ENCODE measurements around the gene ADGRE3. TPM values are rescaled to one million over a fixed set of nuclear protein-coding genes. Genes with fewer than 3 reads are reported as not detected.
"Not testable (repeated sequence)": the region's sequence is repeated elsewhere in the genome, so short reads cannot be mapped to it uniquely, and the experiment has no call there.

ADGRE3 gene
- total RNA-seq, 1 donor from 2014 or later: not detected

DNA sequence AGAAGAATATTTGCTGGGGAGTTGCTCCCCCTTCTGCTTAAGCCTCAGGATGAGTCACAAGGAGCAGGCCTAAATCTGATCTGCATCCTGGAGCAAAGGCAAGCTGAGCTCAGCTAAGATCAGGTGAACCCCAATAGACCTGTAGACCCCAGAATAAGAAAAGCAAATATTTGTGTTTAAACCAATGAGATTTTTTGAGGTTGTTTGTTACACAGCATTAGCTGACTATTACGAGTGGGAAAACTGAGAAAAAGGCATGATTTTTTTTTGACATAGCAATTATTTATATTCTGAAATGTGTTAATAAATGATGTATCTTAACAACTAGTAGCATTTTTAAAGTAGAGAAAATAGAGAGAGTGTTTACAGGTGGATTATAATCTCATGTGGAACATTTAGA lies 45.1 kb downstream of the ADGRE3 start:
- no peaks in the 10 kb centered on the region for H3K27me3 ChIP-seq
- no peak overlapping the region for H3K9ac ChIP-seq
- Mint-ChIP-seq H3K9me3 (peaks cover 2% of the 10 kb centered on the region), H3K4me1 (no peaks in the 10 kb centered on the region), H3K4me3 (no peak overlapping the region), H3K36me3 (no peaks in the 10 kb centered on the region), H3K27me3 (ENCODE audit: insufficient read depth, low read depth) (peaks cover 2% of the 10 kb centered on the region), H3K27ac (no peak overlapping the region)
- H4K20me1 ChIP-seq (ENCODE audit: low read depth): no peaks in the 10 kb centered on the region
- no peak overlapping the region for H3K27ac ChIP-seq
- no peak for TF ChIP-seq EZH2 (IDR thresholded peaks at IDR 0.05)
- no peak for TF ChIP-seq EZH2phosphoT487 (IDR thresholded peaks at IDR 0.05)
- no peak for TF ChIP-seq CTCF (IDR thresholded peaks at IDR 0.05)
- no peak for DNase-seq (ENCODE audit: low spot score)
- H3K4me1 ChIP-seq: no peaks in the 10 kb centered on the region
- H3K4me3 ChIP-seq: no peak overlapping the region
- no peaks in the 10 kb centered on the region for H3K79me2 ChIP-seq (ENCODE audit: low read depth)
- no peak overlapping the region for H3K4me2 ChIP-seq
- no peaks in the 10 kb centered on the region for H3K36me3 ChIP-seq
- no peaks in the 10 kb centered on the region for H3F3A ChIP-seq (ENCODE audit: low read depth)
- peaks cover 4% of the 10 kb centered on the region for H3K9me3 ChIP-seq (ENCODE audit: low read depth)
- H2AFZ ChIP-seq (replicated peaks): no peak overlapping the region

DNA sequence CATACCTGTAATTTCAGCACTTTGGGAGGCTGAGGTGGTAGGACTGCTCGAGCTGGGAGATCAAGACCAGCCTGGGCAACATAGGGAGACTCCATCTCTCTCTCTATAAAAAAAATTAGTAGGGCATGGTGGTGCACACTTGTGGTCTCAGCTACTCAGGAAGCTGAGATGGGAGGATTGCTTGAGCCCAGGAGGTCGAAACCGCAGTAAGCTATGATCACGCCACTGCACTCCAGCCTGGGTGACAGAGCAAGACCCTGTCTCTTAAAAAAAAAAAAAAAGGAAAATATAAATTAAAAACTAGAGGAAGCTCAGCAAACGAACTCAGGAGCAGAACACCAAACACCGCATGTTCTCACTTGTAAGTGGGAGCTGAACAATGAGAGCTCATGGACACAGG lies 50.2 kb downstream of the ADGRE3 start:
- H3K27ac ChIP-seq; H3K27me3 Mint-ChIP-seq (ENCODE audit: insufficient read depth, low read depth); H3K4me1 Mint-ChIP-seq; H3K36me3 ChIP-seq; H4K20me1 ChIP-seq (ENCODE audit: low read depth); H3K27ac Mint-ChIP-seq; H3K9me3 Mint-ChIP-seq; DNase-seq (ENCODE audit: low spot score); H3K9me3 ChIP-seq (ENCODE audit: low read depth); H3K27me3 ChIP-seq; H3K4me3 Mint-ChIP-seq; H3K4me3 ChIP-seq; H3F3A ChIP-seq (ENCODE audit: low read depth); H2AFZ ChIP-seq (replicated peaks); H3K4me1 ChIP-seq; H3K9ac ChIP-seq; H3K36me3 Mint-ChIP-seq; H3K79me2 ChIP-seq (ENCODE audit: low read depth); H3K4me2 ChIP-seq: not testable (repeated sequence)

GRCh38 chr19:14619404-14619803 lies 55.2 kb downstream of the ADGRE3 start:
- no peak for TF ChIP-seq EZH2 (IDR thresholded peaks at IDR 0.05)
- H3K4me3 ChIP-seq: no peak overlapping the region
- H3K9me3 Mint-ChIP-seq: peaks cover 13% of the 10 kb centered on the region
- no peaks in the 10 kb centered on the region for H3K27me3 ChIP-seq
- H3F3A ChIP-seq (ENCODE audit: low read depth): no peaks in the 10 kb centered on the region
- H3K36me3 ChIP-seq: no peaks in the 10 kb centered on the region
- no peak for DNase-seq (ENCODE audit: low spot score)
- no peak overlapping the region for H3K4me3 Mint-ChIP-seq
- peaks cover 10% of the 10 kb centered on the region for H3K9me3 ChIP-seq (ENCODE audit: low read depth)
- H3K27ac Mint-ChIP-seq: no peak overlapping the region
- H3K27ac ChIP-seq: no peak overlapping the region
- no peak overlapping the region for H3K4me2 ChIP-seq
- no peaks in the 10 kb centered on the region for H3K36me3 Mint-ChIP-seq
- H4K20me1 ChIP-seq (ENCODE audit: low read depth): no peaks in the 10 kb centered on the region
- no peaks in the 10 kb centered on the region for H3K4me1 Mint-ChIP-seq
- H3K27me3 Mint-ChIP-seq (ENCODE audit: insufficient read depth, low read depth): peaks cover 7% of the 10 kb centered on the region
- H3K4me1 ChIP-seq: no peaks in the 10 kb centered on the region
- H3K9ac ChIP-seq: no peak overlapping the region
- no peaks in the 10 kb centered on the region for H3K79me2 ChIP-seq (ENCODE audit: low read depth)
- H2AFZ ChIP-seq (replicated peaks): no peak overlapping the region

DNA sequence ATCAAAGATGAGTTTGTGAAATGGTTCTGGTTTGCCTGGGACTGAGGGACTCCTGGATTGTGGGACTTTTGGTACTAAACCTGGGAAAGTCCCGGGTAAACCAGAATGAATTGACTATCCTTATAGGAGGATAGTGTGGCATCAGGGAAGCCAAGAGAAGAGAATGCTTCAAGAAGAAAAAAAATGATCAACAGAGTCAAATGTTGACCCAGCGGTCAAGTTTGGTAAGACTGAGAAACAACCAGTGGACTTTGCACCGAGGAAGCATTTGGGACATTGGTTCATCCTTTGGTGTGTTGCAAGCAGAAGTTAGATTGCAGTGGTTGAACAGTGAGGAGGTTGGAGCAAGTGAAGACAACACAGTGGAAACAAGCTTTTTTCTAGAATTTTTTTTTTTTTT lies 58.2 kb downstream of the ADGRE3 start:
- Mint-ChIP-seq H3K36me3 (no peaks in the 10 kb centered on the region), H3K4me3 (no peak overlapping the region), H3K4me1 (no peaks in the 10 kb centered on the region), H3K9me3 (peaks cover 13% of the 10 kb centered on the region), H3K27ac (no peak overlapping the region), H3K27me3 (ENCODE audit: insufficient read depth, low read depth) (peaks cover 7% of the 10 kb centered on the region)
- Histone ChIP-seq H3K27ac (no peak overlapping the region), H2AFZ (replicated peaks) (no peak overlapping the region), H3K9me3 (ENCODE audit: low read depth) (peaks cover 10% of the 10 kb centered on the region), H3K36me3 (no peaks in the 10 kb centered on the region), H3K4me1 (no peaks in the 10 kb centered on the region), H3K4me3 (no peak overlapping the region), H3K9ac (no peak overlapping the region), H3F3A (ENCODE audit: low read depth) (no peaks in the 10 kb centered on the region), H4K20me1 (ENCODE audit: low read depth) (no peaks in the 10 kb centered on the region), H3K27me3 (no peaks in the 10 kb centered on the region), H3K4me2 (no peak overlapping the region), H3K79me2 (ENCODE audit: low read depth) (no peaks in the 10 kb centered on the region)
- TF ChIP-seq EZH2phosphoT487 (IDR thresholded peaks at IDR 0.05) (no peak), EZH2 (IDR thresholded peaks at IDR 0.05) (no peak), CTCF (IDR thresholded peaks at IDR 0.05) (no peak)
- no peak for DNase-seq (ENCODE audit: low spot score)
